K562 (cell line): Measurements from ENCODE around the gene SMC3. TPM values are rescaled to one million over a fixed set of nuclear protein-coding genes. Genes with fewer than 3 reads are reported as not detected.

Experiments
- ATF1 ChIP-seq, 2 experiments: fragments of 450-650 bp in 1 of 2; IDR thresholded peaks; 2 replicates each; pipeline ENCODE4 v1.6.1; 2016; ENCODE audit warnings: missing compliant biosample characterization in 1 of 2, missing genetic modification characterization in 1 of 2
- CTBP1 ChIP-seq: fragments of 450-650 bp; IDR thresholded peaks from 2 replicates; pipeline ENCODE4 v1.6.1; 2016; ENCODE audit warnings: borderline replicate concordance
- EP300 ChIP-seq: IDR thresholded peaks from 2 replicates; pipeline ENCODE4 v1.6.1; 2012; ENCODE audit warnings: low read length, improper control_type of control experiment
- ESRRA ChIP-seq: fragments of 450-650 bp; IDR thresholded peaks from 2 replicates; pipeline ENCODE4 v1.6.1; 2014; ENCODE audit warnings: low read depth, mild to moderate bottlenecking, moderate library complexity, borderline replicate concordance
- FUS ChIP-seq: fragments of 200-400 bp; formaldehyde crosslinking; optimal IDR thresholded peaks from 2 replicates; pipeline ENCODE3; 2017; ENCODE audit warnings: low read depth, low read length
- KLF10 ChIP-seq: fragments of 250-450 bp; sonication (Bioruptor Pico); IDR thresholded peaks from 2 replicates; pipeline ENCODE4 v1.6.1; 2021; ENCODE audit warnings: matching md5 sums
- MED1 ChIP-seq: sonication (generic); formaldehyde crosslinking; IDR thresholded peaks from 2 replicates; pipeline ENCODE4 v1.8.1; 2023; ENCODE audit warnings: missing genetic modification reagents, borderline replicate concordance
- MEIS2 ChIP-seq: fragments of 450-650 bp; IDR thresholded peaks from 2 replicates; pipeline ENCODE4 v1.6.1; 2014; ENCODE audit warnings: mild to moderate bottlenecking; ENCODE audit not compliant: partially characterized antibody
- MTA3 ChIP-seq: fragments of 450-650 bp; formaldehyde crosslinking; IDR thresholded peaks from 2 replicates; pipeline ENCODE4 v1.6.1; 2017; ENCODE audit warnings: mild to moderate bottlenecking, borderline replicate concordance
- NONO ChIP-seq, 2 experiments: fragments of 200-400 bp in 1 of 2; fragments of 450-650 bp in 1 of 2; formaldehyde crosslinking in 1 of 2; IDR thresholded peaks; 2 replicates each; pipeline ENCODE4 v1.6.1; 2017; ENCODE audit warnings: low read depth in 2 of 2, mild to moderate bottlenecking in 2 of 2, moderate library complexity in 2 of 2, low read length in 1 of 2
- POLR2G ChIP-seq: fragments of 200-400 bp; formaldehyde crosslinking; IDR thresholded peaks from 2 replicates; pipeline ENCODE4 v1.6.1; 2017; ENCODE audit warnings: low read depth, mild to moderate bottlenecking, antibody characterized with exemption, low read length, moderate library complexity
- POLR2H ChIP-seq: IDR thresholded peaks from 2 replicates; pipeline ENCODE4 v1.6.1; 2016; ENCODE audit warnings: missing genetic modification characterization, low read depth, mild to moderate bottlenecking, control low read depth, missing compliant biosample characterization, moderate library complexity
- RBM14 ChIP-seq: fragments of 200-400 bp; formaldehyde crosslinking; IDR thresholded peaks from 2 replicates; pipeline ENCODE4 v1.6.1; 2018; ENCODE audit warnings: low read depth, mild to moderate bottlenecking, low read length, moderate library complexity, borderline replicate concordance; ENCODE audit not compliant: insufficient read depth
- RFX5 ChIP-seq: IDR thresholded peaks from 2 replicates; pipeline ENCODE4 v1.6.1; 2011; ENCODE audit warnings: low read depth, mild to moderate bottlenecking, improper control_type of control experiment, low read length
- SAP30 ChIP-seq: fragments of 200-600 bp; sonication (generic); IDR thresholded peaks from 2 replicates; pipeline ENCODE4 v1.6.1; 2012; ENCODE audit warnings: borderline replicate concordance, low read depth, mild to moderate bottlenecking, moderate library complexity, low read length, control low read depth, inconsistent platforms; ENCODE audit not compliant: insufficient read depth, poor library complexity, severe bottlenecking
- SUPT5H ChIP-seq: fragments of 450-650 bp; IDR thresholded peaks from 2 replicates; pipeline ENCODE4 v1.6.1; 2016
- TBL1XR1 ChIP-seq, 2 experiments: IDR thresholded peaks; 2 replicates each; pipeline ENCODE4 v1.6.1; 2012; ENCODE audit warnings: improper control_type of control experiment in 2 of 2, low read length in 2 of 2, mild to moderate bottlenecking in 1 of 2
- TBP ChIP-seq: optimal IDR thresholded peaks from 2 replicates; pipeline ENCODE3; 2011; ENCODE audit warnings: low read depth, low read length, improper control_type of control experiment
- THRAP3 ChIP-seq: fragments of 450-650 bp; IDR thresholded peaks from 2 replicates; pipeline ENCODE4 v1.6.1; 2016; ENCODE audit warnings: mild to moderate bottlenecking, inconsistent platforms, borderline replicate concordance
- YBX1 ChIP-seq: fragments of 450-650 bp; IDR thresholded peaks from 2 replicates; pipeline ENCODE4 v1.7.1; 2016; ENCODE audit warnings: mild to moderate bottlenecking
- ZFPM2 ChIP-seq: fragments of 250-450 bp; sonication (Bioruptor Pico); IDR thresholded peaks from 2 replicates; pipeline ENCODE4 v1.5.1; 2022; ENCODE audit warnings: mild to moderate bottlenecking
- ZNF121 ChIP-seq: sonication (generic); formaldehyde crosslinking; conservative IDR thresholded peaks from 2 replicates; pipeline ENCODE4 v1.8.0; 2022; ENCODE audit warnings: missing genetic modification reagents
- ZNF143 ChIP-seq: sonication (generic); formaldehyde crosslinking; IDR thresholded peaks from 2 replicates; pipeline ENCODE4 v1.9.0; 2022; ENCODE audit warnings: mild to moderate bottlenecking, missing genetic modification reagents
- ZNF79 ChIP-seq: fragments of 250-450 bp; sonication (Bioruptor Pico); IDR thresholded peaks from 2 replicates; pipeline ENCODE4 v1.4.0; 2020; ENCODE audit warnings: low read depth, mild to moderate bottlenecking, moderate library complexity
- polyA plus RNA-seq, 8 experiments: library from polyadenylated mRNA; depleted of rRNA in 4 of 8; stranded (reverse) in 5 of 8; unstranded in 3 of 8; fragments of >200 nt; fragmentation: Nextera tagmentation in 2 of 8; fragmentation: Illumina TruSeq in 1 of 8; extraction: Ambion mirVana in 2 of 8; extraction: Trizol in 1 of 8; gene quantifications; 2 replicates each; pipeline versions ENCODE4 v1.2.1 to v1.2.3, GENCODE V29; 2011 to 2014; ENCODE audit warnings: inconsistent platforms in 1 of 8, missing spikeins in 1 of 8
- total RNA-seq, 7 experiments: library from RNA; depleted of rRNA in 6 of 7; stranded (reverse); fragments of >200 nt in 6 of 7; fragmentation: Illumina TruSeq in 2 of 7; extraction: Trizol in 2 of 7; gene quantifications; 2 replicates each; pipeline versions ENCODE4 v1.2.1 to v1.2.3, GENCODE V29; 2011 to 2021; ENCODE audit warnings: low replicate concordance in 1 of 7
- TF ChIP-seq, protein P1 (sequence below): sonication (generic); formaldehyde crosslinking; IDR thresholded peaks from 2 replicates; pipeline ENCODE4 v1.8.0; 2022; ENCODE audit warnings: mild to moderate bottlenecking, missing genetic modification reagents
- TF ChIP-seq, protein P2 (sequence below): fragments of 450-650 bp; IDR thresholded peaks from 2 replicates; pipeline ENCODE4 v1.7.0; 2016; ENCODE audit warnings: borderline replicate concordance
- TF ChIP-seq, protein P3 (sequence below): fragments of 450-650 bp; IDR thresholded peaks from 2 replicates; pipeline ENCODE4 v1.6.1; 2016; ENCODE audit warnings: missing biosample characterization, missing genetic modification characterization

The SMC3 gene
- total and polyA plus RNA-seq, 9 of the 15 experiments (the other 6 are each of a cell fraction or from before 2014, with no cell fraction given), result 21.3 to 62.6 (median 39.3) TPM

DNA sequence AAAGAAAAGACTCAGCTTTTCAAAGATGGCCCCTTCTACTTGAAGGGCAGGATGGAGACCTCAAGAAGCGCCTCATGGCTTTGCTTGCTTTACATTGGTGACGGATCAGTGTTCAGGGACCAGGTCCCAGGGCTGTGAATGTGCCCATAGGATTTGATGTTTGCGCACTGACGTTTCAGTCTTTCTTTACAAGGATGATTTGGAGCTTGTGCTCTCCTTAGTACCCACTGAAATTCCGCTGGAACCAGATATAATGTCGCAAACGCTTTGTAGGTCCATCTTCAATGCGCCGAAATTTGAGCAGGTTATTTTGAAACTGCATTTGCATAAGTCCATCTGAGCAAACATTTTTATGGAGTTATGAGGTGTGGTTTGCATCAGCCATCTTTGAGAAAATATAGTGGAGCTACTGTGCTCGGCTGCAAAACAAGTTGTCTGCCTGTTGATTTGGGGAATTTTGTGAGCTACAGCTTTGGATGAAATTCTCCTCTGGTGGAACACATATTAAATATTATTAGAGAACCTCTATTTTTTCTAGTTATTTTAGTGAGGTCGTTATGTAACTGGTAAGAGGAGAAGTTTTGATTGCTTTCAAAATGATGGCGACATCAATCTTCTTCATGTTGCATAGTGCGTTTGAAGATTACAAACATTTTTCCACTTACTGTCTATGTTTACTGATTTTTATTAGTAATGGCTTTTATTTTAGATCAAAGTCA is 79.1 kb downstream of the SMC3 start (continued):
- no peak for TF ChIP-seq ATF1 (CRISPR knock-in tag; IDR thresholded peaks at IDR 0.05)
- TF ChIP-seq ATF1 (tag; IDR thresholded peaks at IDR 0.05), result peak; percentile 48; the same call in 1 of the 2 replicates
- peak; percentile 50; the same call in 1 of the 2 replicates for TF ChIP-seq POLR2G
- TF ChIP-seq RFX5, result no peak
- TF ChIP-seq POLR2H (tag), result peak; percentile 71; the same call in 1 of the 2 replicates
- no peak for TF ChIP-seq MED1
- TF ChIP-seq RBM14, result no peak
- TF ChIP-seq MEIS2, result peak; percentile 48
- TF ChIP-seq, protein P1, sequence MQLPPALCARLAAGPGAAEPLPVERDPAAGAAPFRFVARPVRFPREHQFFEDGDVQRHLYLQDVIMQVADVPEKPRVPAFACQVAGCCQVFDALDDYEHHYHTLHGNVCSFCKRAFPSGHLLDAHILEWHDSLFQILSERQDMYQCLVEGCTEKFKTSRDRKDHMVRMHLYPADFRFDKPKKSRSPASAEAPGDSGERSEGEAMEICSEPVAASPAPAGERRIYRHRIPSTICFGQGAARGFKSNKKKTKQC (CRISPR knock-in tag), result no peak
- TF ChIP-seq, protein P2, sequence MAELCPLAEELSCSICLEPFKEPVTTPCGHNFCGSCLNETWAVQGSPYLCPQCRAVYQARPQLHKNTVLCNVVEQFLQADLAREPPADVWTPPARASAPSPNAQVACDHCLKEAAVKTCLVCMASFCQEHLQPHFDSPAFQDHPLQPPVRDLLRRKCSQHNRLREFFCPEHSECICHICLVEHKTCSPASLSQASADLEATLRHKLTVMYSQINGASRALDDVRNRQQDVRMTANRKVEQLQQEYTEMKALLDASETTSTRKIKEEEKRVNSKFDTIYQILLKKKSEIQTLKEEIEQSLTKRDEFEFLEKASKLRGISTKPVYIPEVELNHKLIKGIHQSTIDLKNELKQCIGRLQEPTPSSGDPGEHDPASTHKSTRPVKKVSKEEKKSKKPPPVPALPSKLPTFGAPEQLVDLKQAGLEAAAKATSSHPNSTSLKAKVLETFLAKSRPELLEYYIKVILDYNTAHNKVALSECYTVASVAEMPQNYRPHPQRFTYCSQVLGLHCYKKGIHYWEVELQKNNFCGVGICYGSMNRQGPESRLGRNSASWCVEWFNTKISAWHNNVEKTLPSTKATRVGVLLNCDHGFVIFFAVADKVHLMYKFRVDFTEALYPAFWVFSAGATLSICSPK, result no peak
- TF ChIP-seq SAP30, result no peak
- TF ChIP-seq NONO (IDR thresholded peaks at IDR 0.05; ENCODE audit: low read depth in 2 of 2, low read length in 1 of 2), result no peak
- no peak for TF ChIP-seq FUS
- TF ChIP-seq ZNF143, result no peak
- no peak for TF ChIP-seq ZNF121 (CRISPR knock-in tag)
- no peak for TF ChIP-seq YBX1
- no peak for TF ChIP-seq THRAP3
- TF ChIP-seq EP300, result peak; percentile 14; the same call in 1 of the 2 replicates
- no peak for TF ChIP-seq ESRRA
- no peak for TF ChIP-seq MTA3
- peak; percentile 66 for TF ChIP-seq CTBP1
- TF ChIP-seq TBL1XR1 (IDR thresholded peaks at IDR 0.05; ENCODE audit: low read length in 2 of 2), result 0 out of 4 replicates have a peak, but pooled peaks of 1 of the 2 experiments have one; percentile 16
- no peak for TF ChIP-seq KLF10 (CRISPR knock-in tag)
- peak; percentile 41; the same call in 1 of the 2 replicates for TF ChIP-seq SUPT5H
- peak; percentile 65 for TF ChIP-seq TBP
- TF ChIP-seq, protein P3, sequence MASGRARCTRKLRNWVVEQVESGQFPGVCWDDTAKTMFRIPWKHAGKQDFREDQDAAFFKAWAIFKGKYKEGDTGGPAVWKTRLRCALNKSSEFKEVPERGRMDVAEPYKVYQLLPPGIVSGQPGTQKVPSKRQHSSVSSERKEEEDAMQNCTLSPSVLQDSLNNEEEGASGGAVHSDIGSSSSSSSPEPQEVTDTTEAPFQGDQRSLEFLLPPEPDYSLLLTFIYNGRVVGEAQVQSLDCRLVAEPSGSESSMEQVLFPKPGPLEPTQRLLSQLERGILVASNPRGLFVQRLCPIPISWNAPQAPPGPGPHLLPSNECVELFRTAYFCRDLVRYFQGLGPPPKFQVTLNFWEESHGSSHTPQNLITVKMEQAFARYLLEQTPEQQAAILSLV (tag), result no peak
- no peak for TF ChIP-seq ZFPM2 (CRISPR knock-in tag)
- no peak for TF ChIP-seq ZNF79 (CRISPR knock-in tag)
